Measurements from ENCODE around the gene TSHZ2. TPM values are rescaled to one million over a fixed set of nuclear protein-coding genes. Genes with fewer than 3 reads are reported as not detected.

Gene TSHZ2
- total RNA-seq, 2 donors from 2014 or later: 3.3 to 6.2 TPM

- H3K27ac ChIP-seq: no peak overlapping the region
- no peaks in the 10 kb centered on the region for H3K27me3 ChIP-seq
- peak; percentile 64 for DNase-seq (ENCODE audit: low spot score)
- TF ChIP-seq CTCF (IDR thresholded peaks at IDR 0.05): peak; percentile 81 to 94
- H3K4me3 ChIP-seq: peak overlapping the region in 1 of 2 donors; percentile 20
- H3K36me3 ChIP-seq: no peaks in the 10 kb centered on the region
- H3K4me1 ChIP-seq: peaks cover 0 to 6% of the 10 kb centered on the region in 2 donors
- no peaks in the 10 kb centered on the region for H3K9me3 ChIP-seq
Measured at GRCh38 chr20:53216856-53217576, 244.9 kb downstream of the TSHZ2 start.

DNA sequence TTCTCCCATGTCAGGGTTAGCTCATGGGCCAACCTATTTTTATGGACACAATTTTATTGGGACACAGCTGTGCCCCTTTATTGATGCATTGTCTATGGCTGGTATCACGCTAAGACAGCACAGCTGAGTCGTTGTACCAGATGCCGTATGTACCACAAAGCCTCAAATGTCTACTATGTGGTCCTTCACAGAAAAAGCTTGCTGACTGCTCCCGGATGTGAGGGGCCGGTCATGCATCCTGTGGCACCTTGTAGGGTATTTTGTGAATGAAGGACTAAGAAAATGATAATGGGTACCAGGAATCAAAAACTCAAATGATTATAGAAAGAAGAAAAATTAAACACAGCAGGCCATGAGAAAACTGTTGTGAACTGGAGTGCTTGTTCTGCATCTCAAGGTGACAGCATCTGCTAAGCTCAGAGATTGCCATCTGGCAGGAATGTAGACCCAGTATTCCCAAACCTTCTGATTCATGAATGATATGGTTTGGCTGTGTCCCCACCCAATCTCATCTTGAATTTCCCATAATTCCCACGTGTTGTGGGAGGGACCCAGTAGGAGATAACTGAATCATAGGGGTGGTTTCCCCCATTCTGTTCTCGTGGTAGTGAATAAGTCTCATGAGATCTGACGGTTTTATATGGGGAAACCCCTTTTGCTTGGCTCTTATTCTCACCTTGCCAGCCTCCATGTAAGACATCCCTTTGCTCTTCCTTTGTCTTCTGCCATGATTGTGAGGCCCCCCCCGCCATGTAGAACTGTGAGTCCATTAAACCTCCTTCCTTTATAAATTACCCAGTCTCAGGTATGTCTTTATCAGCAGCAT is 248.5 kb downstream of the TSHZ2 start:
- H3K4me3 ChIP-seq: no peak overlapping the region
- no peaks in the 10 kb centered on the region for H3K9me3 ChIP-seq
- H3K27ac ChIP-seq: no peak overlapping the region
- no peak for DNase-seq (ENCODE audit: low spot score)
- H3K36me3 ChIP-seq: no peaks in the 10 kb centered on the region
- H3K27me3 ChIP-seq: no peaks in the 10 kb centered on the region
- H3K4me1 ChIP-seq: peaks cover 0 to 6% of the 10 kb centered on the region in 2 donors
- TF ChIP-seq CTCF (IDR thresholded peaks at IDR 0.05): no peak

DNA sequence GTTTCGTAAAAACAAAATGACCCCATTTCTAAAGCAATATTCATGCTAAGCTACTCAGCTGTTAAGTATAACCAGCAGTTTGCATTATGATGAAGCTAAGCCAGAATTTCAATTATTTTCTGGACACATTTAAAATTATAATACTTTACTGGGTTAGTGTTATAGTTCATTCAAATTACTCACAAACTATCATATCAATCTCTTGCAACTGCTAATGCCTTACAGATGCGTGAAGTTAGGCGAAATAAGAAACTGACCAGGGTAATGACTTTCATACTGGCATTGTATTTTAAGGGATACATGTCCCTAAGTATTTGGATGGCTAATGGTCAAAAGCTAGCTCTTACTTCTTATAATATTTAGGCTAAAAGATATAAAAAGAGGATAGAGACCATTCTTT is 249.6 kb downstream of the TSHZ2 start:
- no peaks in the 10 kb centered on the region for H3K27me3 ChIP-seq
- no peaks in the 10 kb centered on the region for H3K9me3 ChIP-seq
- no peak overlapping the region for H3K4me3 ChIP-seq
- H3K4me1 ChIP-seq: peaks cover 0 to 3% of the 10 kb centered on the region in 2 donors
- no peak for TF ChIP-seq CTCF (IDR thresholded peaks at IDR 0.05)
- no peaks in the 10 kb centered on the region for H3K36me3 ChIP-seq
- no peak overlapping the region for H3K27ac ChIP-seq
- DNase-seq (ENCODE audit: low spot score): no peak

GRCh38 chr20:53222416-53222815 is 250.3 kb downstream of the TSHZ2 start:
- Histone ChIP-seq H3K4me1 (no peaks in the 10 kb centered on the region), H3K9me3 (no peaks in the 10 kb centered on the region), H3K27me3 (no peaks in the 10 kb centered on the region), H3K4me3 (no peak overlapping the region), H3K27ac (no peak overlapping the region), H3K36me3 (no peaks in the 10 kb centered on the region)
- DNase-seq (ENCODE audit: low spot score): no peak
- no peak for TF ChIP-seq CTCF (IDR thresholded peaks at IDR 0.05)

- Histone ChIP-seq H3K36me3 (no peaks in the 10 kb centered on the region), H3K27me3 (no peaks in the 10 kb centered on the region), H3K4me1 (no peaks in the 10 kb centered on the region), H3K4me3 (no peak overlapping the region), H3K9me3 (no peaks in the 10 kb centered on the region), H3K27ac (no peak overlapping the region)
- DNase-seq (ENCODE audit: low spot score): no peak
- no peak for TF ChIP-seq CTCF (IDR thresholded peaks at IDR 0.05)
Measured at GRCh38 chr20:53222932-53223331, 250.8 kb downstream of the TSHZ2 start.
